NCI-H460 (cell line): Measurements from ENCODE around the gene NDUFB6. TPM values are rescaled to one million over a fixed set of nuclear protein-coding genes. Genes with fewer than 3 reads are reported as not detected.
"Not testable (repeated sequence)": the region's sequence is repeated elsewhere in the genome, so short reads cannot be mapped to it uniquely, and the experiment has no call there.

Source experiments
- DNase-seq: peaks from one replicate; pipeline ENCODE4 v3.0.0-alpha.2; 2016; ENCODE audit warnings: low read depth; ENCODE audit errors: extremely low read depth
- polyA plus RNA-seq: library from polyadenylated mRNA; depleted of rRNA; stranded (reverse); fragments of >200 nt; gene quantifications from 2 replicates; pipeline ENCODE4 v1.2.3, GENCODE V29; 2014; cell fraction: nucleus; rRNA removed
- total RNA-seq: library from RNA; depleted of rRNA; stranded (reverse); fragments of >200 nt; shearing (Covaris generic); gene quantifications from 2 replicates; pipeline ENCODE4 v1.2.3, GENCODE V29; 2014; rRNA removed

NDUFB6 gene
- total RNA-seq = 48.3 and 51.0 TPM in 2 replicates
- 30.2 and 34.7 TPM in 2 replicates for polyA plus RNA-seq

- peak; percentile 81 for DNase-seq
Measured at GRCh38 chr9:32572900-32573523, at the start of gene NDUFB6. TSS of gene NDUFB6 (minus strand) at chr9:32573159. CDS start at chr9:32573060, 99 bp downstream.

DNA sequence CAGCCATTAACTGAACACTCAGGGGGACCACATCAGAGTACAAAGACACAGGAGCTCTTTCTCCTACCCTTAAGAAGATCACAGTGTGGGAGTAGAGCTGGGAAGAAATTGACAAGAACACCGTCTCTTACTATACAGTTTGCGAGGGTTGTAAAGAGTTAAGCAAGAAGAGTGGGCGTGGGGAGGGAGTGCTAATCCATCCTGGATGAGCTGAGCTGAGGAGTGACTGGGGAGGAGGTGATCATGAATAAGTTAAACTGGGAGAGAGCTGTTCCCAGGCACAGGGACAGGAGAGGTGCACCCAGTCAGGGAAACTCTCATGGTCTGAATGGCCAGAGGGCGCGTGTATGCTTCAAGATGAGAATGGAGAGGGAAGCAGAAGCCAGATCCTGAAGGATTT, 45.3 kb upstream of the NDUFB6 start:
- no peak for DNase-seq

DNA sequence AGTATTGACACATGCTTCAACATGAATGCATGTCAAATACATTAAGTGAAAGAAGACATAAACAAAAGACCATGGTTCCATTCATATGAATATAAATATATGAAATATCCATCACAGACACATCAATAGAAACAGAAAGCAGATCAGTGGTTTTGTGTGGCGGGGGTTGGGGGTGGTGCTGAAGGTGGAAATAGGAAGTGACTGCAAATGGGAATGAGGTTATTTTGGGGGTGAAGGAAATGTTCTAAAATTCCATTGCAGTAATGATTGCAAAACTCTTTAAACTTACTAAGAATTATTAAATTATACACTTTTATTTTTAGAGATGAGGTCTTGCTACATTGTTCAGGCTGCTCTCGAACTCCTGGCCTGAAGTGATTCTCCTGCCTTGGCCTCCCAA, 33.9 kb upstream of the NDUFB6 start:
- DNase-seq = no peak

GRCh38 chr9:32603914-32604852, 31.2 kb upstream of the NDUFB6 start:
- no peak for DNase-seq

DNA sequence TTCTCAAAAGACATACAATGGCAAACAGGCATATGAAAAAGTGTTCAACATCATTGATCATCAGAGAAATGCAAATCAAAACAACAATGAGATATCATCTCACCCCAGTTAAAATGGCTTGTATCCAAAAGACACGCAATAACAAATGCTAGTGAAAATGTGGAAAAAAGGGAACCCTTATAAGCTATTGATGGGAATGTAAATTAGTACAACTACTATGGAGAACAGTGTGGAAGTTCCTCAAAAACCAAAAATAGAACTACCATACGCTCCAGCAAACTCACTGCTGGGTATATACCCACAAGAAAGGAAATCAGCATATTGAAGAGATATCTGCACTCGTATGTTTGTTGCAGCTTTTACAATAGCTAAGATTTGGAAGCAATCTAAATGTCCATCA, 26.1 kb upstream of the NDUFB6 start:
- not testable (repeated sequence) for DNase-seq

DNA sequence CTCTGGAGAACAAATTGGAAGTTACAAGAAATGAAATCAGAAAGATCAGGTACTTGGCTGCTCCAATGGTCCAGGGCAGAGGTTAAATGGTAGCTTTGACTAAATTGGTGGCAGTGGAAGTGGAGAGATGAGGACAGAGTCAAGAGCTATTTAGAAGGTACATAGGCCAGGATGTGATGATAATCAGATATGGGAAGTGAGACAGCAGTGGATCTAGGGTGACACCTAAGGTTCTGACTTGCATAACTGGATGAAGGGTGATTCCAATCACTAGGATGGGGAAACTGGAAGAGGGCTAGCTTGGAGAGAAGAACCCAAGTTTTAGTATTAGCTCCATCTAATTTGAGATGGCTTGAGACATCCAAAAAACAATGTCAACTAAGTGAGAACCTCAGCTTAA, 24.0 kb upstream of the NDUFB6 start:
- DNase-seq = no peak

GRCh38 chr9:32596096-32596865, 23.3 kb upstream of the NDUFB6 start:
- no peak for DNase-seq

DNA sequence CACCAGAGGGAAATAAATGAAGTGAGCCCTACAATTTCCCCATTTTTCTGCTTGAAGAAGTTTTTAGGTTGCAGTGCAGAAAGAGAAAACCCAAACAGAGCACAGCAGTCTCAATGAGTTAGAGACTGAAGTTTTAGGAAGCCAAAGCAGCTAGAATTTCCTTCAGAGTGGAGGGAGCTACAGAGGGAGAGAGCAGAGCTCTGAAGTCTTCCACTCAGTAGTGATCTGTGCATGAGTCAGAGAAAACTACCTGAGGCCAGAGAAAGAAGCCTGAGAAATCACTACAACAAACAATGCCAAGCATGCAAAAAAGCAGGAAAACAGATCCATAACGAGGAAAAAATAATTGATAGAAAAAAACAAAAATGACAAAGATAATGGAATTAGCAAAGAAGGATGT, 17.9 kb upstream of the NDUFB6 start:
- no peak for DNase-seq

DNA sequence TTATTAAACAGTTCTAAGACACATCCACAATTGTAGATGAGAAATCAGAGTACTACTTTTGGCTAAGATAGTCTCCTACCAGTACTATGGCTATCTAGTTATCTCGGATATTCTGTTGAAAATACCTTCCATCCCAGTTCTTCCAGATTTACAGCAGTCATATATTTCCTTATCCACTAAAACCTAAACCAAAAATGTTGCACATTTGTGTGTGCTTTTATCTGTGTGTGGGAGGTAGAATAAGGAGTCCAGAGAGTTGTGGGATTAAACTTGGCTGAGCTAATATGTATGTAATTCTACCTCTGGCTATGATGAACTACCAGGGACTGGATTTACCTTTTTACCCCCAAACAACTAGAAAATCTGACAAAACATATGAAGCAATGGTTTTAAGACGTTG, 17.5 kb upstream of the NDUFB6 start:
- no peak for DNase-seq

DNA sequence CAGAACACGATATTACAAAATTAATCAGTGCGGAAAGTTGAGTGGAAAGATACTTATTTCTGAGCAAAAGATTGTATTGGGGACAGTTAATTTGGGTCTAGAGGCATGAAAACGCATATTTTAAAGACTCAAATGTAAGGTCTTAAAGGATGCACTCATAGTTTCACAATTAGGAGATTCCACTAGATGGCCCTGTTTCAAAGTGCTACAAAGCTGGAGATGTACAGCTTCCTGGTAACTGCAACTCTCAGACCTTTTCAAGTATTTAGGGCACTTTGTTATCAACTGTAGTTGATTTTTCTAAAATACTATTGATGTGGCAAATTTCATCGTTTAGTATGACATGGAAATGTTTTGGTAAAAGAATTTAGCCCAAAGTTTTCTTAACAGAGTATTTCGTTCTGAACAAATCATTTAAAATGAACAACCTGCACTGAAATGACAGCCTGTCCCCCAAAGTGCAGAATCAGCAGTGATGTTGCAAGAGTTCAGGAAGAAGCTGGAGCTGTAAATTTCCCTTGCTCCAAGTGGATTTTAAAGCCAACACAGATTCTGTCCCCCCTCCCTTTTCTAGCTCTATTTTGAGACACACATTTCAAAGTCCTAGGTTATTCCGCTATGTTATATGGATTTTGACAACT, 16.2 kb upstream of the NDUFB6 start:
- DNase-seq = peak; percentile 33

- no peak for DNase-seq
Measured at GRCh38 chr9:32587901-32588300, 14.9 kb upstream of the NDUFB6 start.

DNA sequence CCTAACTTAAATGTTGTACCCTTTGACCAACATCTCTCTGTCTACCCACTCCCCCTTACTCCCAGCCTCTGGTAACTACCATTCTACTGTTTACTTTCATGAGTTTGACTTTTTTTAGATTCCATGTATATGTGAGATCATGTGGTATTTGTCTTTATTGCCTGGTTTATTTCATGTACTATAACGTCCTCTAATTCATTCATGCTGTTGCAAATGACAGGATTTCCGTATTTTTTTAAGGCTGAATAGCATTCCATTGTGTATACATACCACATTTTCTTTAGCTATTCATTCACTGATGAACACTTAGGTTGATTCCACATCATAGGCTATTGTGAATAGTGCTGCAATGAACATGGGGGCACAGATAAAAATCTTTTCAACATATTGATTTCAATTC, 11.8 kb upstream of the NDUFB6 start:
- no peak for DNase-seq

DNA sequence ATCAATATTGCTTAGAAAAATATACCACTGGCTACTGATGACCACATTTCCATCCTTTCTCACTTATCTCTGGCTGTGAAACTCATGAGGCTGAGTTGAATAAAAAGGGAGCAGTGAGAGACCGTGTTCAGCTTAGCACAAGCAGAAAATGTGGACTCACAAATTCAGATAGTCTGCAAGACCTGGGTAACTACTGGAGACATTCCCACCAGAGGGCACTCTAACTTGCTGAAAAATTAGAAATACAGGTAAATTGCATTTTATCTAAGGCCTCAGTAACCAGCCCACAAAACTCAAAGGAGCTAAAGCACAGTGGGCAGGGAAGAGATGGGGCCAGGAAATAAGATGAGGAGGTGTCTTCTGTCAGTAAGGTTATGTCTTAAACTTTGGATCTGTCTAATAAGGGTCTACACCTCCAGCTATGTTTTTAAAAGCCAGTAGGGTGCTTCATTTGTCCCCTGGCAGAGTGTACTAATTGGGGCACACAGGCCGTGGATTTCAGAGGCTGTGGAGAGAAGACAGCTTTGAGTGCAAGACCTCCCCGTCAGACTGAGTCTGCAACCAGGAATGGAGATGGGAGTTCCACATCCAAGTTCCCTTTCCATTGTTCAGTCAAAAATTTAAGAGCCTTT, 8.7 kb upstream of the NDUFB6 start:
- DNase-seq = peak; percentile 19

DNA sequence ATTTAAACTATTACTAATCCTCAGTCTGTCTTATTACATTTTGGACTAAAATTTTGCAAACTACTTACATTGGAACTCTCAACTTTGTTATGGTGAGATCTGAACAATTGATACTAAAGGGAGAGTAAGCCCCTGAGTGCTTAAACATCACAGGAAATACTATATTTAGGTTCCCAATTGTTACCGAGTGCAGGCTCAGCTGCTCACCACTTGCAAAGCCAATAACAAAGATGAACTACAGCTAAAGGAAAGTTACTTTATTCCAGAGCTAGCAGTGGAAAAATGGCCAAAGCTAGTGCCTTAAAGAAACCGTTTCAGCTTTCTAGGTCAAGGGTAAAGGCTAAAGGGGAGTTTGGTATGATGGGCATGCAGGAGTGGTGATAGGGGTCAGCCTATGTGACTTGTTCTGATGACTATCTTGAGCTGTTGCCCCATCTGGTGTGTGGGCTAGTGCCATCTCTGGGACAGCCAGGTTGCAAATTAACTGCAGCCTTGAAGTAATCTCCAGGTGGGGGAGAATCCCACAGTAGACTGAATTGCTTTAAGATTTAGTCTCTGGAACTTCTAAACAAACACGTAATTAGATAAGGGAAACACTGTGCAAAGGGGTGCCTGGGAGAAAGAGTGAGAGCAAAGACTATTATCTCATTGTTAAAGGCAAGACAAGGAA, 7.8 kb upstream of the NDUFB6 start:
- no peak for DNase-seq

DNA sequence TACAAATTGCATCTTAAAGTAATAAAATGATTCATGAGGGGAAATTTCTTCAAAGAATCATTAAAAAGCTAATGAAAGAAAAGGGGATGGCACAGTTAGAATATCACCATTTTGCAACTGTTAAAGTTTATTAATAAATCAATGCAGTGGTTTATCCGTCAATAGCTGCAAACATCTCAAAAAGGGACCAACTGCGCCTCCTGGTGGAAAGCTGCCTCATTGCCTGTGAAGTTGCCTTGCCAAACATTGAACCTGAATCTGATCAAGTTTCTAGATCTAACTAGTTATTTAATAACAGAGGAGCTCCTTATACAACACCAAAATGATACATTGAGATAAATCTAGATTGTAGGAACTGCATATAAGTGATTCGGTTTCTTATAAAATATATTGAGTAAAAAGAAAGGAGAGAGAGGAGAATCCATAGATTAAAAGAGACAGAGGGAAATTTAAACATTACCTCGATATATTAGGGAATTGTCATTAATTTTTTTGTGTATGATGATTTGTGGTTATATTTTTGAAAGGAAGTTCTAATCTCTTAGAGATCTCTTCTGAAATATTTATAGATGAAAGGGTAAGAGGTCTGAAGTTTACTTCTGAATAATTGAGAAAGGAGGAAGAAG, 6.9 kb upstream of the NDUFB6 start:
- peak; percentile 48 for DNase-seq

DNA sequence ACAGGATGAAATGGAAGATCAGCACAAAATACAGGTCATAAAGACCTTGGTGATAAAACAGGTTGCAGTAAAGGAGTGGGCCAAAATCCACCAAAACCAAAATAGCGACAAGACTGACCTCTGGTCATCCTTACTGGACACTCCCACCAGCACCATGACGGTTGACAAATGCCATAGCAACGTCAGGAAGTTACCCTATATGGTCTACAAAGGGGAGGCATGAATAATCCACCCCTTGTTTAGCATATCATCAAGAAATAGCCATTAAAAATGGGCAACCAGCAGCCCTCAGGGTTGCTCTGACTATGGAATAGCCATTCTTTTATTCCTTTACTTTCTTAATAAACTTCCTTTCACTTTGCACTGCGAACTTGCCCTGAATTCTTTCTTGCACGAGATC, 6.0 kb upstream of the NDUFB6 start:
- no peak for DNase-seq

GRCh38 chr9:32577316-32577715, 4.4 kb upstream of the NDUFB6 start:
- no peak for DNase-seq

GRCh38 chr9:32574858-32575257, 1.9 kb upstream of the NDUFB6 start:
- DNase-seq = no peak

DNA sequence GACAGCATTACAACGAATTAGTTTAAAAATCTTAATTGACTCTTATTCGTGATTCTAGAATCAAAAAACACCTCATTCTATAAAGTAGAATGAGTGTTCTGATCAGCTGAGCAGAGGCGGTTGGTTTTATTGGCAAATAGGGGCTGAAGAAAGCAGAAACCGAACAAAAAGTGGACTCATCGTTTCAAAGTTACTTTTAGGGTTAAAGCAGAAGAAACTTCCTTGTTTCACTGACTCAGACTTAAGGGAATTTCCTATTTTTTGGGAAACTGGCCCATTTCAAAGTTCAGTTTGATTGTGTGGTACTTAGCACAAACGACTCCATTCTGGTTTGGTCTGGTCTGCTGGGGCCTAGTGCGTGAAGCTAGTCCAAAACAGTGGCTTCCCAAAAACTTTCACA, 862 bp upstream of the NDUFB6 start:
- no peak for DNase-seq
